Cardiac septum (tissue), 1 donor: ENCODE data around the gene TIGAR. TPM values are rescaled to one million over a fixed set of nuclear protein-coding genes. Genes with fewer than 3 reads are reported as not detected.
A peak's percentile ranks its signal among the peaks of the same experiment; 100 is the strongest.

Experiments used
- DNase-seq: peaks from one replicate; pipeline ENCODE4 v3.0.0-alpha.2; 2020; ENCODE audit warnings: low spot score
- intact Hi-C: fragments of 100-400 bp; cut with DNase I; formaldehyde crosslinking; loops from one replicate; pipeline ENCODE4 v1.14.0; 2022
- total RNA-seq: library from RNA; stranded (reverse); fragmentation: NEBNext Ultra II Directional; extraction: Animal tissue kit (Norgen Biotek cat#: 25700); gene quantifications from one replicate; pipeline ENCODE4 v1.2.1, GENCODE V29; 2021
- donor health status: DM: no; HTN: no; CAD: no.

Gene TIGAR
- total RNA-seq, 1 donor from 2014 or later = 13.0 TPM

DNA sequence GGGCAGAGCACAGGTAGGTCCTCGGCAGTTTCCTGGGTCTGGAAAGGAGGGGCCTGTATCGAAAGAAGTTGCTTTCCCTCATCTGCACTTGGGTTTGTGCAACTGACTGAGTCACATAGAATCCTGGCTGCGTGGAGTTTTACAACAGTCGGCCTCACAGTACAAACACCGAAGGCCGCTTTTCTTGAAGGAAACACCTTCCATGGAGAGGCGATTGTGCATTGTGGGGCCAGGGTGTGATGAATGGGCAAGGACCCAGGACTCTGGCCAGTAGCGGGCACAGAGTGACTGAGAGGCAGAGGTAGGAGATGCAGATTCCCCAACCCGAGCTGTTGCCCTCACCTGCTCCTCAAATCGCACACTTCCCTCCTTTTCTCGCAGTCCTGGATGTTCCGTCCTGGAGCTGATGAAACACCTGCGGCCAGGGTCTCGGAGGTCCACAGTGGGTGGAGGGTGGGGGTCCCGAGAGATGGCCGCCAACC, 39.8 kb upstream of the TIGAR start:
- intact Hi-C loops = no loop called here
- DNase-seq = no peak

DNA sequence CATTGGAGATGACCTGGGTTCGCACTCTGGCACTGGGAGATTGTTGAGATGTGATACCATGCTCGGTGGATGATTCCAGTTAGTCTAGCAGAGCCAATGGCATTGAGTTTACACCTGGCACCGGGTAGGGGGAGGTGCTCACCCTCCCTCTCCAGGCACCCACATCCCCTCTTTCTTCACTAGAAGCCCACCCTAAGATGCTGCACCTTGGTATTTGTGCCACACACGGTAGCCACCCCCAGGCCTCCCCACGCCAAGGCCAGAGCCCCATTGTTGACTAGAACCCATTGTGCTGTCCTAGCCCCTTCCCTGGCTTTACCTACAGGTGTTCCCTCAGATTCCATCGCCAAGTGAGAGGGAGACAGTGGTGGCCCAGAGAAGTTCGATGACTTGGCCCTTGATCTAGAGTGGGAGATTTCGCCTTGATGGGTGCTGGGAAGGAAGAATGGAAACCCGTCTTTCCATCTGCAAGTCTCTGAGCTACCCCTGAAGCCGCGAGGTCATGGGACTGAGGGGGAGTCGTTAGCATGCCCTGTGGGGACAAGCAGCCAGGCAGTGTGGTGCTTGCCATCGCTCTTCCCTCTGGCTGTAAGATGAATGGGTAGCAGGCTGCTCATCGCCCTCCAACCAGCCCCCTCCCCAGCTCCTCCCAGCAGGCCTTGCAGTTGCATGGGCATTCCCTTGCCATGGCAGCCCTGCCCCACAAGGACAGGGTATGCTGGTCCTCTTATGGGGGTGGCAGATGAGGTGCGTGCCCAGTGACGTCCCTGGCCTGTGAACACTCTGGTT, 38.7 kb upstream of the TIGAR start:
- intact Hi-C loops = no loop called here
- no peak for DNase-seq

DNA sequence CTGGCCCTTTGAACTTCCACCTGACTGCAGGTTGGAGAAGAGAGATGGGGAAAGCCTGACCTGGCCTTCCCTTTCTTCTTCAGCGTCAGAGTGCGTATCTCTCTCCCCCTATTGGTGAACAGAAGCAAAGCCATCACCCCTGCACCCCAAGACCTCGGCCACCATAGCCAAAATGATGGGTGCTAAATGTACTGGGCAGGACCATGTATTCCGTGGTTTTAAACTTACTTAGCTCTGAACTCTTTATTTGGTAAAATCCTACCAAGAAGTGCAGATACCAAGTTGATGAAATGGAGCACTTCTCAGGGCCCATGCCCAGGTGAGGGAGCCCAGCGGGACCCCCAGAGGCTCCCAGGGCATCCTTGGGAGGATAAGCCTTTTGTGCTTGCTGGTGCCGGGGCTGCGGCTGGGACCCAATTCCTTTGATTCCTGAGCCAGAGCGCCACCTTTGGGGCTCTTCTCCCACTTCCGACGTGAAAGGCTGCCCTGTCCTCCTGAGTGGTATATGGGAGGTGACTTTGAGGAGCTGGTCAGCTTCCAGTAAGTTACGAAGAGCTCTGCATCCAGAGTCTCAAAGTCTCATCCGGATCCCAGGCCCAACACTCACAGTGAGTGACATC, 38.0 kb upstream of the TIGAR start:
- intact Hi-C loops = no loop called here
- DNase-seq = no peak

DNA sequence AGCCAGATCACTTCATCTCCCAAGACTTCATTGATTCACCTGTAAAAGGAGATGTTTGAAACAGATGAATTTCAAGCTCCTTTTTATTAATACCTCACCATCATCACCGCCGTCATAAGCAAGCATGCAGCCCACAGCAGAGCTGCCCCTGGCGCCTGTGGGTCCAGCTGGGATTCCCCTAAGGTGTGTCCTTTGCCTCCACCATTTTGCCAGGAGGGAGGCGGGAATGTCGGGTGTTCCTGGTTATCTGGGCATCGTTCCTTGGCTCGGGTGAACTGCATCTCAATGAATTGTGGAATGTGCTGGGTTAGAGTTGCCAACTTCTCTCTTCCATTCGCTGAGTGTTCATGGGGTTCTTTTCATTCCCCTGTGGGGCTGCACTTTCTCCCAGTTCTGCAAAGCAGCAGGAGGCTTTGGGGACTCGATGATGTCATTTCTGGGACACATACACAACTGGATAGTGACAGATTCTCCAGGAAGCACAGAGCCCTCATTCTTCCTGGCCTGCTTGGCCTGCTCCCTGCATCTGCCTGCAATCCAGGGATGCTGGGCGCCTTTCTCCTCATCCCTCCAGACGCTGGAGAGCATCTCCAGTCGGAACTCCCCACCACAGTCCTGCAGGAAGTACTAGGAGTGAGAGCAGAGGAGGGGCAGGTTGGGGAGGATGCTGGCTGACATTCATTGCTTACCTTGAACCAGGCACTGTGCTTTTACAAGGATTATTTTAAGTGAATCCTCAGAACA, 37.3 kb upstream of the TIGAR start:
- DNase-seq = no peak
- intact Hi-C loops = no loop called here

- DNase-seq = no peak
- intact Hi-C loops = no loop called here
Observed at GRCh38 chr12:4284306-4284705, 36.7 kb upstream of the TIGAR start.

- intact Hi-C loops = no loop called here
- peak; percentile 54 for DNase-seq
Observed at GRCh38 chr12:4285070-4285469, 35.9 kb upstream of the TIGAR start.

DNA sequence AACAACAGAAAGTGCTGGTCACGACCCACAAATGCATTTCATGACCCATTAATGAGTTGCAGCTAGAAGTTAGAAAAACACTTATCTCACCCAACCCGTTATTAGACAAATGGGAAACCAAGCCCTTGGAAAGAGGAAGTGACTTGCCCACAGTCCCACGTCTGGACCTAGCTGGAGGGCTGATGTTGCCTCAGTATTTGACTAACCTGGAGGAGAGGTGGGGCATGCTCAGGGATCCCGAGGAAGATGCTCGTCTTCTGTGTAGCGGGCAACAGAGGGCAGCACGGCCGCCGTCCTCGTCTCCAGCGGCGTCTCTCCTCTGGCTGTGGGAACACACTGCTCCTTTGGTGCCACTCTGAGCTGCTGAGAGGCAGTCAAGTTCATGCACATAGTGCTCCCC, 34.8 kb upstream of the TIGAR start:
- DNase-seq = peak; percentile 55
- intact Hi-C loops = no loop called here

DNA sequence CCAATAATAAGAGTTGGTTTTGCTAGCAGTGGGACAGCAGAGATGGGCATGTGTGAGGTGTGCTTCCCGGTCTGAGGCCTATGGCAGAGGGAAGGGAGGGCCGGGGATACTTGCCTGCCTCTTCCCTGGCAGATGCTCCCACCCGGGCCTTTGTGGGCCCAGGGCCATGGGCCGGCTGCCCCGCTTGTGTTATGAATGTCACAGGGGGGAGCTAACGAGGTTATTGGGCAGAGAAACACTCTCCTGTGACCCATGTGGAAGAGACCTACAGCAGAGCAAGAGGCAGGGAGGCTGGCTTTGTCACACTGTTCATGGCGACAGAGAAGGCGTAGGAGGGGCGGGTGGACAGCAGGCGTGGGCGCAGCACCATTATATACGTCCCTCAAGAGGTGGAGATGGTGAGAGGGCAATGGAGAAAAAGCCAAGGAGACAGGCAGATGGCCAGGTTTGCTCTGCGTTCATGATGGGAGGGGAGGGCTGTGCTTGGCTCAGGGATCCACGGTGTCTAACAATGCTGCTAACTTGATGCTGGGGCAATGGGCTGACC, 34.2 kb upstream of the TIGAR start:
- peak; percentile 67 for DNase-seq
- intact Hi-C loops = no loop called here

DNA sequence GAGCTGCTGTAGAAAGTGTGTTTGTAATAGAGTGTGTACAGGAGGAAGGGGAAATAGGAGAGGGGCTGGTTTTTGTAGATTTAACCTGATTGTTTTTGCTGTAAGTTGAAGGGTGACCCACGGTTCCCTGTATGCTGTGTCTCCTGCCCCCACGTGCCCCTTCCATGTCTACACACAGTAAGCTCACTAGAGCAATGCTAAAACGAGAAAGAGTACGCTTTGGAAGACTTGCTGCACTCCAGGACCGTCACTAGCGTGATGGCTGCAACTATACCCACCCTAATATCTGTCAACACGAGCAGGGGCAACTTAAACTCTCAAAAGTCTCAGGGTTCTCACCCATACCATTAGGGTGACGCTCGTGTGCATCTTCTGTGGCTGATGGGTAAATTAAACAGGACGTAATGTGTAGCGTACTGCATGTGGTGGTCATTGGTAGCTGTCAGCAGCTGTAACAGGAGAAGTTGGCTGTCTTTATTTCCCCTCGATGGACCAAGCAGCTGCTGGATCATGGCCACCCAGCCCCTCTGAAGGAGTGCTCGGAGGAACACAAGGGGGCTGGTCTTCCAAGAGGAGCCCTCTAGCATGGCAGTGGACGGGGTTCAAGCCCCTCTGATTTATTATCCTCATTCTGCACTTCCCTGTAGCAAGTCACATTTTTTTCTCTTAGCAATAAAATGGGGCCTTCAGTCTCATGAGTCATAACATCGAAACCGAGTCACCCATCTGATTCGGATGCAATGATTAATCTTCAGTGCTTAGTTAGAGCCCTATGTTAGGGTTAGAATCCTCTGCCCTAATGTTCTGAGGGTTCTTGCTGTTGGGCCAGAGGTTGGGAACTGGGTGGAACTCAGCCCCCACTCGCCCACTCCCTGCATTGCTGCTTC, 33.4 kb upstream of the TIGAR start:
- peak; percentile 59 for DNase-seq
- intact Hi-C loops = no loop called here

DNA sequence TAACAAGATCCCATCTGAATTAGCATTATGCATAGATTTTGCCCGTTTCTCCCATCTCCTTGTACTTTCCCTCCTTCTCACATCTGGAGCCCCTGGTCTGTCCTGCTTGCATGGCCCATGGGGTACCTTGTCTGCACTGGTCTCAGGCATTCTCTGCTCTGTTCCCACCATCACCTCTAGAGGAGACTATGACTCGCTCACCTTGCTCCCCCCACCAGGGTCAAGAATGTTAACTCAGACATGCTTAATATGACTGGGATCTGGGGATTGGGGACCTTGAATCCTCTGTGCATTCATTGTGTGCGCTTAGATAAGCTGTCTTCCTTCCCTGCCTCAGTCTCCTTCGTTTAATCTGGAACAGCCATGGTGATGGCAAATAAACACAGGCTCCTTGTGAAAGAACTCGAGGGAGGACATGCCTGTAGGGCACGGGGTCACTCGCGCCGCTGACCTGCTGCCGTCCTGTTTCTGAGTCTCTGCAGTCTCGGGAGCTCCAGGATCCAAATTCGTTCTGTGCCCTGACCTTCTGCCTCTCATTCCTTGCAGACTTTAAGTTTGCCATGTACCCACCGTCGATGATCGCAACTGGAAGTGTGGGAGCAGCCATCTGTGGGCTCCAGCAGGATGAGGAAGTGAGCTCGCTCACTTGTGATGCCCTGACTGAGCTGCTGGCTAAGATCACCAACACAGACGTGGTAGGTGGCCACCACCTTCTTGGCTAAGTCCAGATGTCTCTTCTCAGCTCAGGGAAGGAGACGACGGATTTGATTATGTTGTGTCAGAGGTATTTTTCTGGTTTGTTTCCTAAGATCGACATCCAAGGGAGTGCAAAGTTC, 32.5 kb upstream of the TIGAR start:
- DNase-seq = peak; percentile 73
- intact Hi-C loops = no loop called here

GRCh38 chr12:4289231-4289878, 31.7 kb upstream of the TIGAR start:
- peak; percentile 72 for DNase-seq
- intact Hi-C loops = no loop called here

DNA sequence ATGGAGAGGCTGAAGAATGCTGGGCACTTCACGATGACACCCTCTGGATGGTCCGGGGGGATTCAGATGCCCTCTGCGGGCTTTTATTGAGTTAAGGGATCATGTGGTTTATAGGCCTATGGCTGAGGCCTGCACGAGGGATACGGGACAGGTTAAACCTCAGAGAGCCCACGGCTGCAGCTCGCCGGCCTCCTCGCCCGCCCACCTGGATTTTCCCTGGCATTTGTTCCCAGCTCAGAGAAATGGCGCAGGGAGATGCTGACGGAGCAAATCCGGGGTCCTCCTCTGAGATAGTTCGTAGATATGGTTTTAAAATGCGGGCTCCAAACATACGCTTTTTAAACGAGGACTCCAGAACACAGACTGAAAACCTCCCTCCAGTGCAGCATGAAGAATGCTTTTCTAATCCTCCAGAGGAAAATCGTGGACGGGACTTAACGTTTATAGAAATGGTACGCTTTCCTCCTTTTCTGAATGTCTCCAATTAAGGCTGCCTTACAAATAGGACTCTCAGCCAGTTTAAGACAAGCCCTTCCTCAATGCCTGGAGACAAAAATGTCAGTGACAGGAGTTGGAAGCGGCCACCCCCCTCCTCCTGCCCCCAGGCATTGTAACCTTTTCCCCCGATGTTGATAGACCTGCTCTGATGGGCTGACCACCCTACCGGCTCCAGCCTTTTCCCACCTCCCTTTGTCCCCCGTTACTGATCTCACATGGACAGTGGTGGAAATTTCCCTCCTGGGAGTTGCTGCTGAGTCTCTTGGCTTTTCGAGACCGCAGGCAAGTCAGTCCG, 30.8 kb upstream of the TIGAR start:
- intact Hi-C loops = no loop called here
- DNase-seq = peak; percentile 50

DNA sequence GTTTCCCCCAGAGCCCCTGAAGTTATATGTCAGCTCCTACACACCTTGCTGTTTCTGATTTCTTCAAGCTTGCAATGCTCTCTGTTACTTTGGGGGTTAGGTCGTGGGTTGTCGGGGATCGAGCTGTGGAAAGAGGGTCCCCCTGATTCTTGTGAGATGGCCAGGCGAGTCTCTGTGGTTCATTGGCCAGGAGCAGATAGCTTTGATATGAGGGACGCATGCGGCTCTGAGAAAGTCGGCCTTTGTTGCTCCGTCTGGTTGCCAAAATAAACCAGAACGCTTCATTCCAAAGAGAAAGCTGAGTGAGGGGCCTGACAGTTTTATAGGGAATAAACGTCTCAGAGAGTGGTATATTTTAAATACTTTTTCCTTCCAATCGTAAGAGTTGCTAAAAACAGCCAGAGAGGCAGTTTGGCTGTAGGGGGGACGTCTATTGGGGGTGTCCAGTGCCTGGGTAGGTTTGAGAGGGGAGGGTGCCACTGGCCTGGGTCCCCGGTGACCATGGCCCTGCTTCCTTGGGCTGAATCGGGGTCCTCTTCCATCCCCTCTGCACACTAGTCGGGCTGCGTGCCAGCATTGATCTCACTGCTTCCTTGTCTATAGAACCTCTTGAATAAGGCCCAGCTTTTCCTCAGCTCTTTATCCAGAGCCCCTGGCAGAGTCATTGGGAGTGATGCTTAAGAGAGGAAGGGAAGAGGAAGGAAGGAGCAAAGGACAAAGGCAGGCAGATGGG, 28.5 kb upstream of the TIGAR start:
- DNase-seq = peak; percentile 56
- intact Hi-C loops = no loop called here

DNA sequence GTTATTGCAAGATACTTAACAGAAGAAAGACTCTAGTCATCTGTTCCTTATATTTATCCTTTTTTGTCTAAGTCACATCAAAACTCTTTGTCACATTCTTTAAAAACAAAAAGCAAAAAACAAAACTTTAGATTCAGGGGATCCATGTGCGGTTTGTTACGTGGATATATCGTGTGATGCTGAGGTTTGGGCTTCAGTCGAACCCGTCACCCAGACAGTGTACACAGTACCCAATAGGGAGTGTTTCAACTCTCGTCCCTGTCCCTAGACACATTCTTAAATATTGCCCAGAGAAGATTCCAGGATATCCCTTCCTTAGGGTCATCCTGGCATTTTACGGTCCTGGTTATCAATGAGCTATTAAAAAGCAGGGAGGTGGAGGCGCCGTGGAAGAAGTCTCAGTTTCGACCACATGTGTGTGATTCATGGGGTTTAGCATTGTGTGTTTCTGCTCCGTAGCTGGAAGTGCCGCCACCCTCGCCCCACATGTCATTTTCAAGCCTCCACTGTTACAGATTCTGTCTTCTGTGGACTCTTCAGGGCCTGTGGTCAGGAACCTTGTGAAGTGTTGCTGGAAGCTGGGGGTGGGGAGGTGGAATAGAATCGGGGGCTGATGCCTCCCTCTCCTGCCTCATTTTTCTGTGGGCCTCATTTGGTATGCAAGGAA, 27.6 kb upstream of the TIGAR start:
- no peak for DNase-seq

GRCh38 chr12:4293966-4294505, 27.0 kb upstream of the TIGAR start:
- intact Hi-C loops = no loop called here
- no peak for DNase-seq

More for the DNA sequence above, 27.6 kb upstream of the TIGAR start:
- intact Hi-C loops = no loop called here

DNA sequence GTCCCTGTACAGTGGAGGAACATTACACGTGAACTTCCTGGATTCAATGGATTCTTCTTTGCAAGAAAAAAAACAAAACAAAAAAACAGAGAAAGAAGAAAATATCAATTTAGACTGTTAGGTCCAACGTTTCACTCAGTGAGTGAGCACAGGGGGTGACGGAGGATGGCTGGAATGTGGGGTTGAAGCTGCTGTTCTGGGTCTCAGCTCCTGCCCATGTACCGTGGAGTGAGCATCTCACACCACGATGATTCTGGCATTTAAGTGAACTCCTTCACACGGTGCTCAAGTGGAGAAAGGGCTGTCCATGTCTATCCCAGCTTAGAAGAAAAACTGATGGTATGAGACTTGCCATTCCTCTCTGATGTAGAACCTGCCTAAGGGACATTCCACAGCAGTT, 24.3 kb upstream of the TIGAR start:
- intact Hi-C loops = no loop called here
- DNase-seq = no peak
